ENCODE data around the gene ACOXL. TPM values are rescaled to one million over a fixed set of nuclear protein-coding genes. Genes with fewer than 3 reads are reported as not detected.

ACOXL gene
- total RNA-seq, 2 donors from 2014 or later: 0.52 TPM; not detected in 1

DNA sequence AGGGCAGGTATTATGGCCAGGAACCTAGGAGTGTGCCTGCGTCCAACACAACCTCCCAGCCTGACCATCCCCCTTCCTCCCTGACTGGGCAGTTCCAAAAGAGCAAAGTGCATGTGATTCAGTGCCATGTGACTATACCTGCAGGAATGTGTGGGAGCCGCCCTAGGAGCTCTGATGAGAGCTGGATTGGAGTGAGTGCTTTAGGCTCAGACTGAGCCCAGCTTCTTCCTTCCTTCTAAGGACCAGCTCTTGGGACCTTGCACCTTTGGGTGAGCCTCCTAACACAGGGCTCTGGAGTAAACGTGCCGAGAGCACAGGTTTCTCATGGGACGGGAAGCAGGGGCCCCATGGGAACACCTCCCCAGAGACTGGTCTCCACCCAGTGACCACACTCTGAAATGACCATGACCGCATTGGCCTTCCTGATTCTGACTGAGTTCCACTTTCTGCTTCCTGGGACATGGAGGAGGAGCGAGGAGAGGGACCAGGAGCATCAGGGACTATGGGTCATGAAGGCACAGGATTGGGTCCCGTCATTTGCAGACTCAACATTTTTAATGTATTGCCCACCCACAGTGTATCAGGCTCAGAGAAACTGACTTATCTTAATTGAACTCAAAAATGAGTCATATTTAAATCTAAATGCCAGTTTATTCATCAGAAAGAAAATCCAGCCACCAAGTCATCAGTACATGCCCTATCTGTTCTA is 300.5 kb downstream of the ACOXL start:
- peak in 3 of 4 donors; percentile 25 to 46 (median 35) for DNase-seq
- ATAC-seq: peak; percentile 78
- intact Hi-C loops (cut with DNase I): no loop called here
- Histone ChIP-seq H3K27ac (peak overlapping the region in 1 of 4 donors; percentile 16), H3K36me3 (replicated peaks in 1 of 2; ENCODE audit: insufficient read depth in 1 of 2, low read depth in 2 of 2) (no peaks in the 10 kb centered on the region), H3K4me1 (peaks cover 15% of the 10 kb centered on the region), H3K27me3 (no peaks in the 10 kb centered on the region), H3K4me3 (no peak overlapping the region), H3K9me3 (no peaks in the 10 kb centered on the region)
- WGBS, 2 donors: 59 to 81% methylated on average over 6 to 8 of the region's 8 CpGs
- no peak for TF ChIP-seq POLR2A (IDR thresholded peaks at IDR 0.05)
- TF ChIP-seq, protein P1, sequence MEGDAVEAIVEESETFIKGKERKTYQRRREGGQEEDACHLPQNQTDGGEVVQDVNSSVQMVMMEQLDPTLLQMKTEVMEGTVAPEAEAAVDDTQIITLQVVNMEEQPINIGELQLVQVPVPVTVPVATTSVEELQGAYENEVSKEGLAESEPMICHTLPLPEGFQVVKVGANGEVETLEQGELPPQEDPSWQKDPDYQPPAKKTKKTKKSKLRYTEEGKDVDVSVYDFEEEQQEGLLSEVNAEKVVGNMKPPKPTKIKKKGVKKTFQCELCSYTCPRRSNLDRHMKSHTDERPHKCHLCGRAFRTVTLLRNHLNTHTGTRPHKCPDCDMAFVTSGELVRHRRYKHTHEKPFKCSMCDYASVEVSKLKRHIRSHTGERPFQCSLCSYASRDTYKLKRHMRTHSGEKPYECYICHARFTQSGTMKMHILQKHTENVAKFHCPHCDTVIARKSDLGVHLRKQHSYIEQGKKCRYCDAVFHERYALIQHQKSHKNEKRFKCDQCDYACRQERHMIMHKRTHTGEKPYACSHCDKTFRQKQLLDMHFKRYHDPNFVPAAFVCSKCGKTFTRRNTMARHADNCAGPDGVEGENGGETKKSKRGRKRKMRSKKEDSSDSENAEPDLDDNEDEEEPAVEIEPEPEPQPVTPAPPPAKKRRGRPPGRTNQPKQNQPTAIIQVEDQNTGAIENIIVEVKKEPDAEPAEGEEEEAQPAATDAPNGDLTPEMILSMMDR (IDR thresholded peaks at IDR 0.05): no peak

DNA sequence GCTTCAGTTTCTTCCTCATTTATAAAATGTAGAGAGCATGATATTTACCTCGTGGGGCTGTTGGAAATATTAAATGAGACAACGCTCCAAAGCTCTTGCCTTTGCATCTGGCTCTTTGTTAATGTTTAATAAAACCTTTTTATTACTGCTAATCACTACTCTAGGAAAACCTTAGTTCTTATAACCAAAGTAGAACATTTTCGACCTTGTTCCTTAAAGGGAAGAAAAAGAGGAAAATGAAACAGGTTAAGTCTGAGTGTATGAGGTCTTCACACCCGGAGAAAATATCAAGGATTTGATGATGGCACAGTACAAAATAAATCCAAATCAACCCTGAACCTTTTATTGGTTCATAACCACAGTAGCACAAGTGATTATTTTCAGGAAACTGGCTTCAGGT is 301.8 kb downstream of the ACOXL start:
- H3K4me1 ChIP-seq: peaks cover 15% of the 10 kb centered on the region
- H3K27ac ChIP-seq: no peak overlapping the region
- no peak overlapping the region for H3K4me3 ChIP-seq
- intact Hi-C loops (cut with DNase I): no loop called here
- TF ChIP-seq POLR2A (IDR thresholded peaks at IDR 0.05): no peak
- TF ChIP-seq, protein P1 (IDR thresholded peaks at IDR 0.05): no peak
- no peaks in the 10 kb centered on the region for H3K27me3 ChIP-seq
- H3K36me3 ChIP-seq (replicated peaks in 1 of 2; ENCODE audit: insufficient read depth in 1 of 2, low read depth in 2 of 2): no peaks in the 10 kb centered on the region
- H3K9me3 ChIP-seq: no peaks in the 10 kb centered on the region
- ATAC-seq (no peak), DNase-seq (no peak)
- WGBS, 2 donors: 52% methylated on average over 4 of the region's 4 CpGs

DNA sequence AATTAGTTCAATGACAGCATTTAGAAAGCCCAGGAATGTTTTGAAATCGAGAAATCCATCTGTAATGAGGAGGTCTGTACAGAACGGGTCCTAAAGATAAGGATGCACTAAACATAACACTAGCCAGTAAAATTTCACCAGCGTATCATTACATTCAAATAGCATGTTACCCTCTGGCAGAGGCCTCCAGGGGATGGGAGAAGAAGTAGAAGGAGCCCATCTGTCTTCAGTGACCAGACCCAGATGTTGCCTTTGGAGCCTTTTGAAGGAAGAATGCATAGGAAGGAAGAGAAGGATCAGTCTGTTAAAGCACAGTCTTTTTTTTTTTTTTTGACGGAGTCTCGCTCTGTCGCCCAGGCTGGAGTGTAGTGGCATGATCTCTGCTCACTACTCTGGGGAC is 302.2 kb downstream of the ACOXL start:
- WGBS, 2 donors: 74 to 80% methylated on average over 6 of the region's 6 CpGs
- intact Hi-C loops (cut with DNase I): no loop called here
- TF ChIP-seq POLR2A (IDR thresholded peaks at IDR 0.05): no peak
- TF ChIP-seq, protein P1 (IDR thresholded peaks at IDR 0.05): no peak
- no peaks in the 10 kb centered on the region for H3K36me3 ChIP-seq (replicated peaks in 1 of 2; ENCODE audit: insufficient read depth in 1 of 2, low read depth in 2 of 2)
- H3K4me3 ChIP-seq: no peak overlapping the region
- H3K27ac ChIP-seq: no peak overlapping the region
- no peaks in the 10 kb centered on the region for H3K9me3 ChIP-seq
- no peak for DNase-seq
- peaks cover 15% of the 10 kb centered on the region for H3K4me1 ChIP-seq
- no peak for ATAC-seq
- no peaks in the 10 kb centered on the region for H3K27me3 ChIP-seq

DNA sequence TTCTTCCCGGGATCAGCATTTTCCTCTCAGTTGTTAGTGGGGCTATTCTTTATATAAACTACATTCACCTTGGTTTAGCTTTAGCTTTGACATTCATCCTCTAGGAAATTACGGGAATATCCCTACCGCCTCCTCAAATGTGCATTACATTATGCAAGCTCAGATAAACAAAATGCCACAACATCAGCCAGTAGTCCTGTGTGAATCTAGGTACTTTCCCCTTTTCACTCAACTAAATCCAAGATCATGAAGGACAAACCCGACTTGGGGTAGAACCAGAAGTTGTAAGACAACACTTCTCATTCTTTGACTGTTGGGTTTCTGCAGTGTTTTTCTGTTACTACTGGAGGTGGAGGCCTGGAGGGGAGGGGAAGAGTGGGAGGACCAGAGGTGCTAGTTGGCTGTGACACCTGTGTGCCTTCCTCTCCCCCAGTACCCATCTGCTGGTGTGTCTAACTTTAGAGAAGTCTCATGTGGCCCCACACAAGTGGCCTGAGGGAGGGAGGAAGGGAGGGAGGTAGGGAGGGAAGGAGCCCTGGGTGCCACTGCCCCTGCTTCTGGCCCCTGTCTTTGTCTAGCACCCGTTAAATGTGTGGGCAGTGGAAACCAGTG is 303.6 kb downstream of the ACOXL start:
- no peak for DNase-seq
- no peak for TF ChIP-seq POLR2A (IDR thresholded peaks at IDR 0.05)
- TF ChIP-seq, protein P1 (IDR thresholded peaks at IDR 0.05): no peak
- no peak overlapping the region for H3K27ac ChIP-seq
- no peaks in the 10 kb centered on the region for H3K27me3 ChIP-seq
- ATAC-seq: no peak
- H3K4me3 ChIP-seq: no peak overlapping the region
- H3K4me1 ChIP-seq: peaks cover 10% of the 10 kb centered on the region
- no peaks in the 10 kb centered on the region for H3K36me3 ChIP-seq (replicated peaks in 1 of 2; ENCODE audit: insufficient read depth in 1 of 2, low read depth in 2 of 2)
- no peaks in the 10 kb centered on the region for H3K9me3 ChIP-seq
- intact Hi-C loops (cut with DNase I): no loop called here
- 66 to 68% methylated on average over 5 of the region's 5 CpGs for WGBS, 2 donors

Data from body of pancreas (tissue), 4 donors.